Testis (tissue), 3 donors: ENCODE results near the gene MAEA. TPM values are rescaled to one million over a fixed set of nuclear protein-coding genes. Genes with fewer than 3 reads are reported as not detected.
"Not testable (repeated sequence)": the region's sequence is repeated elsewhere in the genome, so short reads cannot be mapped to it uniquely, and the experiment has no call there.

Source experiments
- DNase-seq: peaks from one replicate; pipeline ENCODE4 v3.0.0-alpha.2; 2019
- H3K27ac ChIP-seq, 2 donors: fragments of 200-600 bp; sonication (generic); one replicate each; pipeline ENCODE4 v1.5.1; 2019
- H3K27me3 ChIP-seq: fragments of 200-600 bp; sonication (generic); one replicate; pipeline ENCODE4 v1.5.1; 2019
- H3K36me3 ChIP-seq: fragments of 200-600 bp; sonication (generic); one replicate; pipeline ENCODE4 v1.5.1; 2017; ENCODE audit warnings: low read depth; ENCODE audit errors: missing control alignments
- H3K4me1 ChIP-seq: fragments of 200-600 bp; sonication (generic); one replicate; pipeline ENCODE4 v1.5.1; 2019
- H3K4me3 ChIP-seq, 2 donors: fragments of 200-600 bp; sonication (generic); one replicate each; pipeline ENCODE4 v1.5.1; 2017 to 2019
- H3K9me3 ChIP-seq: fragments of 200-600 bp; sonication (generic); one replicate; pipeline ENCODE4 v1.5.1; 2017
- CTCF ChIP-seq, 3 experiments: fragments of 450-650 bp in 2 of 3; fragments of 200-600 bp in 1 of 3; sonication (generic) in 1 of 3; IDR thresholded peaks; one replicate each; pipeline ENCODE4 v1.5.1; 2016 to 2019; ENCODE audit warnings: antibody characterized with exemption in 3 of 3, mild to moderate bottlenecking in 2 of 3, moderate library complexity in 1 of 3
- POLR2A ChIP-seq: fragments of 450-650 bp; IDR thresholded peaks from one replicate; pipeline ENCODE4 v1.6.1; 2017; ENCODE audit warnings: antibody characterized with exemption, mild to moderate bottlenecking, moderate library complexity
- WGBS, 2 donors: methylation state at CpG; one replicate each; pipeline ENCODE4 v1.1.5; 2018; 5-methylcytosine and 5-hydroxymethylcytosine counted together
- intact Hi-C: fragments of 100-400 bp; cut with DNase I; formaldehyde crosslinking; loops from one replicate; pipeline ENCODE4 v1.15.1; 2023; ENCODE audit warnings: low total_unique reads
- polyA plus RNA-seq: library from polyadenylated mRNA; stranded (reverse); fragments of 350-450 nt; fragmentation: Illumina TruSeq; extraction: RNeasy Lipid Tissue Mini Kit (QIAGEN cat#74804); gene quantifications from one replicate; pipeline ENCODE4 v1.2.3, GENCODE V29; 2014; ENCODE audit warnings: low read depth, low replicate concordance; ENCODE audit not compliant: insufficient read depth
- total RNA-seq, 2 donors: library from RNA; depleted of rRNA; stranded (reverse); fragments of >200 nt; gene quantifications; one replicate each; pipeline ENCODE4 v1.2.3, GENCODE V29; 2016

The MAEA gene
- total and polyA plus RNA-seq, 3 donors from 2014 or later: 71.2 to 129 (median 94.2) TPM

- Histone ChIP-seq H3K36me3 (no peaks in the 10 kb centered on the region), H3K4me3 (no peak overlapping the region), H3K9me3 (no peaks in the 10 kb centered on the region), H3K27me3 (no peaks in the 10 kb centered on the region), H3K27ac (no peak overlapping the region), H3K4me1 (no peaks in the 10 kb centered on the region)
- no peak for DNase-seq
- intact Hi-C loops: no loop called here
- no peak for TF ChIP-seq CTCF (IDR thresholded peaks at IDR 0.05)
- no peak for TF ChIP-seq POLR2A
- WGBS, 2 donors: 85 to 93% methylated on average over 22 of the region's 22 CpGs
Measured at GRCh38 chr4:1369479-1370079, 79.9 kb downstream of the MAEA start.

- no peak for TF ChIP-seq POLR2A
- TF ChIP-seq CTCF (IDR thresholded peaks at IDR 0.05): no peak
- Histone ChIP-seq H3K36me3 (no peaks in the 10 kb centered on the region), H3K27ac (no peak overlapping the region), H3K4me3 (no peak overlapping the region), H3K9me3 (no peaks in the 10 kb centered on the region), H3K4me1 (no peaks in the 10 kb centered on the region), H3K27me3 (no peaks in the 10 kb centered on the region)
- 96% methylated on average over 6 to 29 of the region's 29 CpGs for WGBS, 2 donors
- intact Hi-C loops: no loop called here
- no peak for DNase-seq
Measured at GRCh38 chr4:1370321-1371124, 80.8 kb downstream of the MAEA start.

GRCh38 chr4:1371176-1372165 lies 81.8 kb downstream of the MAEA start:
- Histone ChIP-seq H3K9me3 (no peaks in the 10 kb centered on the region), H3K4me3 (no peak overlapping the region), H3K27me3 (no peaks in the 10 kb centered on the region), H3K27ac (no peak overlapping the region), H3K4me1 (no peaks in the 10 kb centered on the region), H3K36me3 (no peaks in the 10 kb centered on the region)
- WGBS, 2 donors: 95 to 96% methylated on average over 28 of the region's 28 CpGs
- intact Hi-C loops: no loop called here
- no peak for DNase-seq
- TF ChIP-seq CTCF (IDR thresholded peaks at IDR 0.05) (no peak), POLR2A (no peak)

GRCh38 chr4:1372576-1372975 lies 82.9 kb downstream of the MAEA start:
- H3K27ac ChIP-seq, H3K4me3 ChIP-seq, intact Hi-C loops, H3K27me3 ChIP-seq, H3K4me1 ChIP-seq, DNase-seq, H3K36me3 ChIP-seq, H3K9me3 ChIP-seq: not testable (repeated sequence)
- 86 to 96% methylated on average over 15 to 22 of the region's 22 CpGs for WGBS, 2 donors
